ENCODE measurements around the gene SMIM32.

DNA sequence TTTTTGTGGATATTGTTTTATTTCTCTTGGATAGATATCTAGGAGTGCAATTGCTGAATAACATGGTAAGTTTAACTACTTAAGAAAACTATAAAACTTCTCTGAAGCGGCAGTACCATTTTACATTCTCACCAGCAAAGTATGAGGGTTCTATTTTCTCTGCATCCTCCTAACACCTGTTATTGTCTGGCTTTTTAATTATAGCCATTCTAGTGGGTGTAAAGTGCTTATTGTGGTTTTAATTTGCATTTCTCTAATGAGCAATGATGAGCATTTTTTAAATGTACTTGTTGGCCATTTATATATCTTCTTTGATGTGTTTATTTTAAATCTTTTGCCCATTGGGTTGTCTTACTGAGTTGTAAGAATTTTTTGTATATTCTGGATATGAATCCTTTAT lies 28.7 kb downstream of the SMIM32 start:
- TF ChIP-seq, protein P1, sequence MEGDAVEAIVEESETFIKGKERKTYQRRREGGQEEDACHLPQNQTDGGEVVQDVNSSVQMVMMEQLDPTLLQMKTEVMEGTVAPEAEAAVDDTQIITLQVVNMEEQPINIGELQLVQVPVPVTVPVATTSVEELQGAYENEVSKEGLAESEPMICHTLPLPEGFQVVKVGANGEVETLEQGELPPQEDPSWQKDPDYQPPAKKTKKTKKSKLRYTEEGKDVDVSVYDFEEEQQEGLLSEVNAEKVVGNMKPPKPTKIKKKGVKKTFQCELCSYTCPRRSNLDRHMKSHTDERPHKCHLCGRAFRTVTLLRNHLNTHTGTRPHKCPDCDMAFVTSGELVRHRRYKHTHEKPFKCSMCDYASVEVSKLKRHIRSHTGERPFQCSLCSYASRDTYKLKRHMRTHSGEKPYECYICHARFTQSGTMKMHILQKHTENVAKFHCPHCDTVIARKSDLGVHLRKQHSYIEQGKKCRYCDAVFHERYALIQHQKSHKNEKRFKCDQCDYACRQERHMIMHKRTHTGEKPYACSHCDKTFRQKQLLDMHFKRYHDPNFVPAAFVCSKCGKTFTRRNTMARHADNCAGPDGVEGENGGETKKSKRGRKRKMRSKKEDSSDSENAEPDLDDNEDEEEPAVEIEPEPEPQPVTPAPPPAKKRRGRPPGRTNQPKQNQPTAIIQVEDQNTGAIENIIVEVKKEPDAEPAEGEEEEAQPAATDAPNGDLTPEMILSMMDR (IDR thresholded peaks at IDR 0.05), result no peak
- no peak for TF ChIP-seq POLR2AphosphoS5 (IDR thresholded peaks at IDR 0.05; ENCODE audit: low read depth, low read length)
- TF ChIP-seq, protein P2, sequence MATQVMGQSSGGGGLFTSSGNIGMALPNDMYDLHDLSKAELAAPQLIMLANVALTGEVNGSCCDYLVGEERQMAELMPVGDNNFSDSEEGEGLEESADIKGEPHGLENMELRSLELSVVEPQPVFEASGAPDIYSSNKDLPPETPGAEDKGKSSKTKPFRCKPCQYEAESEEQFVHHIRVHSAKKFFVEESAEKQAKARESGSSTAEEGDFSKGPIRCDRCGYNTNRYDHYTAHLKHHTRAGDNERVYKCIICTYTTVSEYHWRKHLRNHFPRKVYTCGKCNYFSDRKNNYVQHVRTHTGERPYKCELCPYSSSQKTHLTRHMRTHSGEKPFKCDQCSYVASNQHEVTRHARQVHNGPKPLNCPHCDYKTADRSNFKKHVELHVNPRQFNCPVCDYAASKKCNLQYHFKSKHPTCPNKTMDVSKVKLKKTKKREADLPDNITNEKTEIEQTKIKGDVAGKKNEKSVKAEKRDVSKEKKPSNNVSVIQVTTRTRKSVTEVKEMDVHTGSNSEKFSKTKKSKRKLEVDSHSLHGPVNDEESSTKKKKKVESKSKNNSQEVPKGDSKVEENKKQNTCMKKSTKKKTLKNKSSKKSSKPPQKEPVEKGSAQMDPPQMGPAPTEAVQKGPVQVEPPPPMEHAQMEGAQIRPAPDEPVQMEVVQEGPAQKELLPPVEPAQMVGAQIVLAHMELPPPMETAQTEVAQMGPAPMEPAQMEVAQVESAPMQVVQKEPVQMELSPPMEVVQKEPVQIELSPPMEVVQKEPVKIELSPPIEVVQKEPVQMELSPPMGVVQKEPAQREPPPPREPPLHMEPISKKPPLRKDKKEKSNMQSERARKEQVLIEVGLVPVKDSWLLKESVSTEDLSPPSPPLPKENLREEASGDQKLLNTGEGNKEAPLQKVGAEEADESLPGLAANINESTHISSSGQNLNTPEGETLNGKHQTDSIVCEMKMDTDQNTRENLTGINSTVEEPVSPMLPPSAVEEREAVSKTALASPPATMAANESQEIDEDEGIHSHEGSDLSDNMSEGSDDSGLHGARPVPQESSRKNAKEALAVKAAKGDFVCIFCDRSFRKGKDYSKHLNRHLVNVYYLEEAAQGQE (IDR thresholded peaks at IDR 0.05; ENCODE audit: insufficient read depth in 1 of 2, low read depth in 2 of 2, low read length in 1 of 2), result no peak

All from Panc1 (cell line).